Endothelial cell of umbilical vein (primary cell): ENCODE measurements around the gene DGKK.

Source experiments
- POLR2A ChIP-seq: IDR thresholded peaks from 2 replicates; pipeline ENCODE4 v1.6.1; 2012; ENCODE audit warnings: low read depth, mild to moderate bottlenecking, control low read depth, low read length
- TF ChIP-seq, protein P1 (sequence below), 2 donors: IDR thresholded peaks; 1 replicate in 1 of 2; 2 replicates in 1 of 2; pipeline ENCODE4 v1.5.1; 2011; ENCODE audit warnings: low read length in 2 of 2, mild to moderate bottlenecking in 2 of 2, moderate library complexity in 2 of 2, control low read depth in 1 of 2, inconsistent platforms in 1 of 2, low read depth in 1 of 2; ENCODE audit not compliant: insufficient read depth in 1 of 2; ENCODE audit errors: extremely low read depth in 1 of 2

DNA sequence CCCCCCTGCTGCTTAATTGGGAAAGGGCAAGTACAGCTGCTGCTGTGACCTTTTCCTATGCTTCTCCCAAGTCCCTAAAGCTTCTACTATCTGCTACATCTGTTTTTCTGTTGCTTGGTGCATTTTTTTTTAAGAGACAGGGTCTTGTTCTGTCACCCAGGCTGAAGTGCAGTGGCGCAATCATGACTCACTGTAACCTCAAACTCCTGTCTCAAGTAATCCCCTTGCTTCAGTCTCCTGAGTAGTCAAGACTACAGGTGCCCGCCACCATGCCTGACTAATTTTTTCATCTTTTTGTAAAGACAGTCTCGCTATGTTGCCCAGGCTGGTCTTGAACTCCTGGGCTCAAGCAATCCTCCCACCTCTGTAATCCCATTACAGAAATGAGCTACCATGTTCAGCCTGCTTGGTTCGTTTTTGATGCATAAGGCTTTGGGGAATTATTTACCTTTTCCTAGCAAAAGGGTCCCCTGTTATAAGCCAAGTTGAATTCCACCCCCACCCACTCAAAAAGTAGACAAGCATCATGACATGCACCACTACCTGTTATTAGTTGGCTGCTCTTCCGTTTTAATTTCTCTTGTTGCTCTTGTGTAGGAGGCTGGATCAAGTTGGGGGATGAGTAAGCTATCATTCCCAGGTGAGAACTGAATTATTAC is 39.6 kb downstream of the DGKK start:
- TF ChIP-seq, protein P1, sequence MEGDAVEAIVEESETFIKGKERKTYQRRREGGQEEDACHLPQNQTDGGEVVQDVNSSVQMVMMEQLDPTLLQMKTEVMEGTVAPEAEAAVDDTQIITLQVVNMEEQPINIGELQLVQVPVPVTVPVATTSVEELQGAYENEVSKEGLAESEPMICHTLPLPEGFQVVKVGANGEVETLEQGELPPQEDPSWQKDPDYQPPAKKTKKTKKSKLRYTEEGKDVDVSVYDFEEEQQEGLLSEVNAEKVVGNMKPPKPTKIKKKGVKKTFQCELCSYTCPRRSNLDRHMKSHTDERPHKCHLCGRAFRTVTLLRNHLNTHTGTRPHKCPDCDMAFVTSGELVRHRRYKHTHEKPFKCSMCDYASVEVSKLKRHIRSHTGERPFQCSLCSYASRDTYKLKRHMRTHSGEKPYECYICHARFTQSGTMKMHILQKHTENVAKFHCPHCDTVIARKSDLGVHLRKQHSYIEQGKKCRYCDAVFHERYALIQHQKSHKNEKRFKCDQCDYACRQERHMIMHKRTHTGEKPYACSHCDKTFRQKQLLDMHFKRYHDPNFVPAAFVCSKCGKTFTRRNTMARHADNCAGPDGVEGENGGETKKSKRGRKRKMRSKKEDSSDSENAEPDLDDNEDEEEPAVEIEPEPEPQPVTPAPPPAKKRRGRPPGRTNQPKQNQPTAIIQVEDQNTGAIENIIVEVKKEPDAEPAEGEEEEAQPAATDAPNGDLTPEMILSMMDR (IDR thresholded peaks at IDR 0.05; ENCODE audit: extremely low read depth in 1 of 2, insufficient read depth in 1 of 2, low read depth in 1 of 2, low read length in 2 of 2): no peak
- no peak for TF ChIP-seq POLR2A
